ENCODE results near the gene DCTN2. TPM values are rescaled to one million over a fixed set of nuclear protein-coding genes. Genes with fewer than 3 reads are reported as not detected.
A peak's percentile ranks its signal among the peaks of the same experiment; 100 is the strongest.

DCTN2 gene
- total RNA-seq, 1 donor, result 140 TPM

DNA sequence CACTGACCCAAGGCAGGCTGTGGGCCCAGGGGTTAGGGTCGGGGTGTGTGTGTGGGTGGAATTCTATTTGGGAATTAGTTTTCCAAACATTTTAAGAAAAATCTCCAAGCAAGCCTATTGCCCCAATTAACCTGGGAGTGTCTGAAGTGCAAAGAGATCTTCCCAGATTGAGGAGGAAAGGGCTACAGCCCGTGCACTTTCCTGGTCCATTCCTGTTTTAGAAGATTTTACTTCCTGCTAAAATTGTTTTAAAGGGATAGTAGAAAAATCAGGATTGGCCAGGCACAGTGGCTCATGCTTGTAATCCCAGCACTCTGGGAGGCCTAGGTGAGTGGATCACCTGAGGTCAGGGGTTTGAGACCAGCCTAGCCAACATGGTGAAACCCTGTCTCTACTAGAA is 5.3 kb downstream of the DCTN2 start:
- H3K4me3 ChIP-seq (ENCODE audit: low read depth, low read length), result no peak overlapping the region
- TF ChIP-seq, protein P1, sequence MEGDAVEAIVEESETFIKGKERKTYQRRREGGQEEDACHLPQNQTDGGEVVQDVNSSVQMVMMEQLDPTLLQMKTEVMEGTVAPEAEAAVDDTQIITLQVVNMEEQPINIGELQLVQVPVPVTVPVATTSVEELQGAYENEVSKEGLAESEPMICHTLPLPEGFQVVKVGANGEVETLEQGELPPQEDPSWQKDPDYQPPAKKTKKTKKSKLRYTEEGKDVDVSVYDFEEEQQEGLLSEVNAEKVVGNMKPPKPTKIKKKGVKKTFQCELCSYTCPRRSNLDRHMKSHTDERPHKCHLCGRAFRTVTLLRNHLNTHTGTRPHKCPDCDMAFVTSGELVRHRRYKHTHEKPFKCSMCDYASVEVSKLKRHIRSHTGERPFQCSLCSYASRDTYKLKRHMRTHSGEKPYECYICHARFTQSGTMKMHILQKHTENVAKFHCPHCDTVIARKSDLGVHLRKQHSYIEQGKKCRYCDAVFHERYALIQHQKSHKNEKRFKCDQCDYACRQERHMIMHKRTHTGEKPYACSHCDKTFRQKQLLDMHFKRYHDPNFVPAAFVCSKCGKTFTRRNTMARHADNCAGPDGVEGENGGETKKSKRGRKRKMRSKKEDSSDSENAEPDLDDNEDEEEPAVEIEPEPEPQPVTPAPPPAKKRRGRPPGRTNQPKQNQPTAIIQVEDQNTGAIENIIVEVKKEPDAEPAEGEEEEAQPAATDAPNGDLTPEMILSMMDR (IDR thresholded peaks at IDR 0.05; ENCODE audit: insufficient read depth, low read length), result no peak
- DNase-seq (ENCODE audit: low read depth), result no peak

DNA sequence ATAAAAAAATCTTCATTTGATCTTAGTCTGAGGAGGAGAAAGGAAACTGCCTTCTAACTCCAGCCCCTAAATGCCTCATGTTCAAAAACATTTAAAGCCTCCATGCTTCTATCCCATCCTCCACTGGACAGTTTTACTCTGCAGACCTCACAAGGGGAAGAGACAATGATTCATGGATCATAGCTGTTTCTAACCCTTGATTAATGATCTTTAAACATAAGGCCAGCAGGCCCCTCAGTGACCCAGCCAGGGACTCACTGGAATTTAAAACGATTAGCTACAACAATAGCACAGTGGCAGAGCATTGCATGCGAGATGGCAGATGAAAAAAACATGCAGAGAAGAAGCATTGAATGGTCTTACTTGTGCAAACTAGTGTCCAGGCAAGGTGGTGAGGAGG is 6.0 kb downstream of the DCTN2 start:
- DNase-seq (ENCODE audit: low read depth), result peak; percentile 50
- no peak overlapping the region for H3K4me3 ChIP-seq (ENCODE audit: low read depth, low read length)
- TF ChIP-seq, protein P1 (IDR thresholded peaks at IDR 0.05; ENCODE audit: insufficient read depth, low read length), result no peak

DNA sequence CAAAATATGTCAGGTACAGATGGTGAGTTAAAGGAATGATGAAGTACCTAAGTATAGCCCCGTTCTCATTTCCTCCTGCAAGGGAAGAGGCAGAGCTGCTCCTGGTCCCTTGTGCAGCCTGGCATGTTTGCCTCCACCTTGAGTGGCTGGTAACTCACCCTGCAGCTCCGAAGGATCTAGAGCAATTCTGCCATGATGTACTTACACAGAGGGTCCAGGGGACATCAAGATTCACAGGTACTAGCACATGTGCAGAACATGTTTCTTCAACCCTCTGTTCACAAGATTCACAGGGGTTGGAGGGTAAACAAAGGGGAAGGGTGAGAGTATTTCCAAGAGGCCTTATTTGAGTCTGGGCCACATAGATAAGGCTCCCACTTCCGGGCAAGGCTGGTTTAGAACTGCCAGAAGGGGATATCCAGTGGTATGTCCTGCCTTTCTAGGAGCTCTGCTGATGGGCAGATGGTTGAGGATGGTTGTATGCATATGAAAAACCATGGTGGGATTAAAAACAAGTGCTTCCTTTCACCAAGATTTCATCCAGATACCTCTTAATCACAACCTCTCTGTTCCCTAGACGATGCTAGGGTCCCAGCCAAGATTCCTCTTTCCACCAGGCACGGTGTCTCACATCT is 7.7 kb downstream of the DCTN2 start:
- no peak overlapping the region for H3K4me3 ChIP-seq (ENCODE audit: low read depth, low read length)
- TF ChIP-seq, protein P1 (IDR thresholded peaks at IDR 0.05; ENCODE audit: insufficient read depth, low read length), result no peak
- DNase-seq (ENCODE audit: low read depth), result no peak

DNA sequence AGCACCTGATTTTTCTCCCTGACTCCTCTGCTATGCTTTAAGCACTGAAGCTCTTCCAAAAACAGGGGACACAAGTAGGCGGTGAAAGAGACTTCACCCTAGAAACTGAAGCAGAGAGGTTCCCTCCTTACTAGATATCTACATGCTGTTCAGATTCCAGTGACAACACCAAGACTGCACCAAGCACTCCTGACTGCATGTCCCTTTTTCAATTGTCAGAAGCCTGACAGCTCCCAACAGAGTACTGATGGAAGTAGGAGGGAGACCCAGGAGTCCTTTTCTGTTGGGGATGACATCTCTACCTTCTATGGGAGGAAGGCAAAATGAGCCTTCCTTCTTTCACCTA is 10.4 kb downstream of the DCTN2 start:
- DNase-seq (ENCODE audit: low read depth), result no peak
- no peak overlapping the region for H3K4me3 ChIP-seq (ENCODE audit: low read depth, low read length)
- TF ChIP-seq, protein P1 (IDR thresholded peaks at IDR 0.05; ENCODE audit: insufficient read depth, low read length), result no peak

DNA sequence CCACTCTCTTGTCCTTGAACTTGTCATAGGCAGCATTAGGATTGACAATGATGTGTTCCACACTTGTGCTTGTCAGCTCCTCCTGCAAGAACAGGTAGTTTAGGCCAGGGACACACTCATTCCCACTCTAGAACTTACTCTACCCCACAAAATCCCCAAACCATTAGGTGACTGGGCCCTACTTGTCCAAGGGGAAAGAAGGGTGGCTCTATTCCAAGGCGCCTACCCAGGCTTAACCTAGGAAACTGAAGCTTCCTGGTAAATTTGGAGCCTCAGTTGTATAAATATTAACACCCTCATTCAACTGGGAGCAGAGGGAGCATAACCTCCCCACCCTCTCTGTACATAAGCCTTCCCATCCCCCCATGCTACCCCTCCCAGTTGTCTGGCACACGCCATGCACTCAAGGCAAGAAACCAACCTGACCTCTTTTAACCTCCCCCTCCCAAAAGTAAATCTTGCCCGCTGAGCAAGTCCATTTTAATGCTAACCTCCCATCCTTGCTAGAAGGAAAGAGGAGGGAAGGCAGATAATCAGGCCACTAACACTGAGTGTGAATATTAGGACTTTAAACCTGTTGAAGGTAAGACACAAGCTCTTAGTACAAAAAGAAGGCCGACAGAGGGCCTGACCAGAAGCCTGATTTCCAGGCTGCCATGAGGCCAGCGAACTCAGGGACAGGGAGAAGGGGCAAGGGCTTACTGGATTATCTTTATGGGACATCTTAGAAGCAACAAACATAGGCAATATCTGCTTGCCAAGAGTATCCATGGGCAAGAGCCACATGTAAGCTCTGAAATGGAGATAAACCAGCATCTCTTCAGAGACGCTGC is 11.0 kb downstream of the DCTN2 start:
- TF ChIP-seq, protein P1 (IDR thresholded peaks at IDR 0.05; ENCODE audit: insufficient read depth, low read length), result no peak
- H3K4me3 ChIP-seq (ENCODE audit: low read depth, low read length), result no peak overlapping the region
- DNase-seq (ENCODE audit: low read depth), result no peak

DNA sequence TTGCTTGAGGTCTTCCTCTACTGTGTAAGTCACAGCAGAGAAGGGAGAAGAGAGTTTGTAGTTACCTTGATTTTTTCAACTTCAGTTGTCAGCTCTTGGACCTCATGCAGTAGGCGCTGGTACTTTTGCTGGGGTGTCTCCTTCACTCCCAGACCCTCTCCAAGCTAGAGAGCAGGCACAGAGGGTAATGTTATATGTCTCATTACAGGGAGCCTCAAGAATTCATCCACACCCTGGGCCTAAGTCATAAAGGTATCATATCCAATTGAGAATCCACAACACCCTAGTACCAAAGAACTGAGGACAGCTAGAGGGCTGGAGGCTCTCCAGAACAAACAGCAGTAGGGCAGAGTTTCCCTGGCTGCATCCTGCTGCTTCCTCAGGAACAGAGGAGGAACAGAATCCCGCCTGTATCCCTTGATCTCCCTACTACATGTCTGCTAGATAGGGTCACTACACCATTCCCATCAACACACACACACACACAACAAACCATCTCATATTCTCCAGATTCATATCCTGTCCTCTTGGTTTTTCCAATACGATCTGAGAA is 11.9 kb downstream of the DCTN2 start:
- TF ChIP-seq, protein P1 (IDR thresholded peaks at IDR 0.05; ENCODE audit: insufficient read depth, low read length), result no peak
- H3K4me3 ChIP-seq (ENCODE audit: low read depth, low read length), result no peak overlapping the region
- DNase-seq (ENCODE audit: low read depth), result no peak

Measured in fibroblast of the aortic adventitia (primary cell).